Central memory CD8-positive, alpha-beta T cell (primary cell): Measurements from ENCODE around the gene BTBD9.

Experiments used
- ATAC-seq: fragments of 150-1000 bp; cut with Tn5 transposase; replicated peaks from 2 replicates; pipeline ENCODE4 v1.10.0; 2022; ENCODE audit warnings: mild to moderate bottlenecking, moderate FRiP score, moderate number of reproducible peaks; ENCODE audit not compliant: poor library complexity, severe bottlenecking; ENCODE audit errors: extremely low read depth
- DNase-seq, 2 donors: peaks; one replicate each; pipeline ENCODE4 v3.0.0; 2021; ENCODE audit warnings: low spot score in 2 of 2
- H3K27ac Mint-ChIP-seq: one replicate; pipeline ENCODE4 v1.8.0; 2022; ENCODE audit warnings: low read depth, mild to moderate bottlenecking, moderate library complexity, mixed read lengths
- H3K27me3 Mint-ChIP-seq: one replicate; pipeline ENCODE4 v1.8.0; 2022; ENCODE audit warnings: mixed read lengths
- H3K36me3 Mint-ChIP-seq: one replicate; pipeline ENCODE4 v1.8.0; 2022; ENCODE audit warnings: mild to moderate bottlenecking, moderate library complexity, mixed read lengths; ENCODE audit not compliant: insufficient read depth
- H3K4me1 Mint-ChIP-seq: one replicate; pipeline ENCODE4 v1.8.0; 2022; ENCODE audit warnings: mixed read lengths
- H3K4me3 Mint-ChIP-seq: one replicate; pipeline ENCODE4 v1.8.0; 2022; ENCODE audit warnings: mild to moderate bottlenecking, moderate library complexity, mixed read lengths
- H3K9me3 Mint-ChIP-seq: one replicate; pipeline ENCODE4 v1.8.0; 2022; ENCODE audit warnings: mixed read lengths

Gene BTBD9

GRCh38 chr6:38586992-38587391 lies 52.7 kb downstream of the BTBD9 start:
- no peaks in the 10 kb centered on the region for H3K9me3 Mint-ChIP-seq
- H3K27ac Mint-ChIP-seq = no peak overlapping the region
- H3K36me3 Mint-ChIP-seq = peaks cover 21% of the 10 kb centered on the region
- no peaks in the 10 kb centered on the region for H3K27me3 Mint-ChIP-seq
- H3K4me3 Mint-ChIP-seq = no peak overlapping the region
- H3K4me1 Mint-ChIP-seq = no peaks in the 10 kb centered on the region
- ATAC-seq (no peak), DNase-seq (no peak)

- Mint-ChIP-seq H3K27me3 (no peaks in the 10 kb centered on the region), H3K36me3 (peaks cover 26% of the 10 kb centered on the region), H3K9me3 (no peaks in the 10 kb centered on the region), H3K4me1 (no peaks in the 10 kb centered on the region), H3K4me3 (no peak overlapping the region), H3K27ac (no peak overlapping the region)
- ATAC-seq = no peak
- DNase-seq = no peak
Measured at GRCh38 chr6:38584731-38585130, 55.0 kb downstream of the BTBD9 start.

- H3K4me3 Mint-ChIP-seq = no peak overlapping the region
- DNase-seq (no peak), ATAC-seq (no peak)
- no peaks in the 10 kb centered on the region for H3K9me3 Mint-ChIP-seq
- H3K4me1 Mint-ChIP-seq = peaks cover under 1% of the 10 kb centered on the region
- no peaks in the 10 kb centered on the region for H3K27me3 Mint-ChIP-seq
- peaks cover 28% of the 10 kb centered on the region for H3K36me3 Mint-ChIP-seq
- H3K27ac Mint-ChIP-seq = no peak overlapping the region
Measured at GRCh38 chr6:38583523-38583922, 56.2 kb downstream of the BTBD9 start.

DNA sequence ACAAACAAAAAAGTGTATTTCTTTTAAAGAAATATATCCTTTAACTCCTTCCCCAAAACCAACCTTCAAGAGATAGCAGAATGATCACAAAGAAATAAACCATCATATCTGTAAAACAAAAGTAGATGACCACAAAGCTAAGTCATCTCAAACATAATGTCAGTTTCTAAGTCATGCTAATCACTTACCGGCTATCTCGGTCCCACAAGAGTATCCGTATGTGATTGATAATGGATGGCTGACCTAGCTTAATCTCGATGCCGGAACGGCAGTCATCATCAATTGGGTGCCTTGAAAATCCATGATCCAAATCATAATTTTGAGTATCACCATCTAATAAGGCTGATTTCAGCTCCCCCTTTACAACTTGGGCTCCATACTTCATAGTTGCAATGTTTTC lies 59.7 kb downstream of the BTBD9 start:
- H3K27ac Mint-ChIP-seq = no peak overlapping the region
- DNase-seq = no peak
- H3K9me3 Mint-ChIP-seq = no peaks in the 10 kb centered on the region
- no peaks in the 10 kb centered on the region for H3K27me3 Mint-ChIP-seq
- no peak for ATAC-seq
- peaks cover 8% of the 10 kb centered on the region for H3K4me1 Mint-ChIP-seq
- H3K4me3 Mint-ChIP-seq = no peak overlapping the region
- peaks cover 30% of the 10 kb centered on the region for H3K36me3 Mint-ChIP-seq

- Mint-ChIP-seq H3K4me1 (peaks cover 8% of the 10 kb centered on the region), H3K27ac (no peak overlapping the region), H3K27me3 (no peaks in the 10 kb centered on the region), H3K9me3 (no peaks in the 10 kb centered on the region), H3K36me3 (peaks cover 27% of the 10 kb centered on the region), H3K4me3 (no peak overlapping the region)
- no peak for ATAC-seq
- no peak for DNase-seq
Measured at GRCh38 chr6:38579010-38579628, 60.6 kb downstream of the BTBD9 start.

GRCh38 chr6:38578075-38578474 lies 61.7 kb downstream of the BTBD9 start:
- DNase-seq = no peak
- Mint-ChIP-seq H3K9me3 (no peaks in the 10 kb centered on the region), H3K4me1 (peaks cover 14% of the 10 kb centered on the region), H3K36me3 (peaks cover 27% of the 10 kb centered on the region), H3K27me3 (no peaks in the 10 kb centered on the region), H3K27ac (peak overlapping the region; percentile 10), H3K4me3 (no peak overlapping the region)
- ATAC-seq = no peak

DNA sequence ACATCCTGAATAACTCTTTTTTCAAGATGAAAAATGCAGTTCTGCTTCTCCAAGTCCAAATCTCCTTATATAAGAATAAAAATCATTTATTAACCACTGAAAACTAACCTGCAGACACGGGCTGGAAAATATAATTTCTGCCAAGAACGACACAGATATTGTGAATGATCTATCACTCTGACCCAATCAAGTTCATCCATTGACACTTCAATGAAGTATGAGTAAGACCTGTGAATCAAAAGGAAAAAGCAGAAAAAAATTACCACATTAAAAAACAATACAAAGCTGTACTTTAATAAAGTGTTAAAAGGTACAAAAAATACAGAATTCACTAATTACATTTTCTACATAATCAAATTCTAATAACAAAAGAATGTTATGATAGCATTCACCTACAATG lies 62.2 kb downstream of the BTBD9 start:
- H3K9me3 Mint-ChIP-seq = no peaks in the 10 kb centered on the region
- H3K4me3 Mint-ChIP-seq = no peak overlapping the region
- peak overlapping the region; percentile 10 for H3K27ac Mint-ChIP-seq
- no peaks in the 10 kb centered on the region for H3K27me3 Mint-ChIP-seq
- ATAC-seq (no peak), DNase-seq (no peak)
- H3K4me1 Mint-ChIP-seq = peaks cover 15% of the 10 kb centered on the region
- peaks cover 26% of the 10 kb centered on the region for H3K36me3 Mint-ChIP-seq

- H3K4me1 Mint-ChIP-seq = peaks cover 25% of the 10 kb centered on the region
- H3K36me3 Mint-ChIP-seq = peaks cover 13% of the 10 kb centered on the region
- ATAC-seq (no peak), DNase-seq (no peak)
- no peaks in the 10 kb centered on the region for H3K27me3 Mint-ChIP-seq
- no peak overlapping the region for H3K4me3 Mint-ChIP-seq
- H3K9me3 Mint-ChIP-seq = no peaks in the 10 kb centered on the region
- peak overlapping the region; percentile 15 for H3K27ac Mint-ChIP-seq
Measured at GRCh38 chr6:38573801-38574395, 65.8 kb downstream of the BTBD9 start.

DNA sequence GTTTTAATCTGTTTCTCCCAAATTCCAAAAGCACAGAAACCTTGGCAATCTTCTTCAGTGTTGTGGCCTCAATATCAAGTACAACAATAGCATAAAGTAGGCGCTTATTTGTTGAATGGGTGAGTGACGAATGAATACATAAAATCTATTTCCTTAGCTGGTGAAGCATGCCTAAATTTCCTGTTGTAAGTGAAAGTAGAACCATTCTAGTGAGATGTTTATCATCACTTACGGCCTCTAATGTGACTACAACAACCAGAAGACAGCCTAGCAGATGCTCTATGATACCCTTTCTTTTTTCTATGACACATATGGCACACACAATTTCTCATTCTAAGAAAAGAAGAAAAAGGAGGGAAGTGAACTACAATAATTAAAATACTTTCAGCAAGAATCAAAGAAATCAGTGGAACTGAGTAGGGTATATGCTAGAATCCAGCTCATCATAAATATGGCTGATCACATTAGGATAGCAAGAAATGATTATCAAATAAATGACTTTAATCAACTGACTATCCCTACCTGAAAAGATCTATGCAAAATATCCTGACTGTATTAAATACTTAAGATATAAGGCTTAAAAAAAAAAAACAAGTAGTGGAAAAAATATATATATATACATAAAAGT lies 67.4 kb downstream of the BTBD9 start:
- Mint-ChIP-seq H3K4me1 (peaks cover 17% of the 10 kb centered on the region), H3K9me3 (no peaks in the 10 kb centered on the region), H3K27me3 (no peaks in the 10 kb centered on the region), H3K4me3 (peak overlapping the region; percentile 48), H3K27ac (peak overlapping the region; percentile 95), H3K36me3 (peaks cover 9% of the 10 kb centered on the region)
- DNase-seq (no peak), ATAC-seq (peak; percentile 95)

DNA sequence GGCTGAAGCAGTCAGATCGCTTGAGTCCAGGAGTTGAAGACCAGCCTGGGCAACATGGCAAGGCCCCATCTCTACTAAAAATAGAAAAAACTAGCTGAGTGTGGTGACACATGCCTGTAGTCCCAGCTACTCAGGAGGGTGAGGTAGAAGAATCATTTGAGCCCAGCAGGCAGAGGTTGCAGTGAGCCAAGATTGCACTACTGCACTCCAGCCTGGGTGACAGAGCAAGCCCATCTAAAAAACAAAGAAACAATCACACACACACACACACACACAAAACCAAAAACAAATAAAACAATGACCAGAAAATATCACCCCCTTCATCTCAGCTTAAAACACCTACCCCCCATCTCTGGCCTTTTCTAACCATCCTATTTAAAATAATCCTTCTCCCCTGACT lies 68.0 kb downstream of the BTBD9 start:
- DNase-seq (no peak), ATAC-seq (peak; percentile 25)
- Mint-ChIP-seq H3K9me3 (no peaks in the 10 kb centered on the region), H3K27ac (peak overlapping the region; percentile 95), H3K36me3 (peaks cover 9% of the 10 kb centered on the region), H3K27me3 (no peaks in the 10 kb centered on the region), H3K4me3 (peak overlapping the region; percentile 48), H3K4me1 (peaks cover 17% of the 10 kb centered on the region)

DNA sequence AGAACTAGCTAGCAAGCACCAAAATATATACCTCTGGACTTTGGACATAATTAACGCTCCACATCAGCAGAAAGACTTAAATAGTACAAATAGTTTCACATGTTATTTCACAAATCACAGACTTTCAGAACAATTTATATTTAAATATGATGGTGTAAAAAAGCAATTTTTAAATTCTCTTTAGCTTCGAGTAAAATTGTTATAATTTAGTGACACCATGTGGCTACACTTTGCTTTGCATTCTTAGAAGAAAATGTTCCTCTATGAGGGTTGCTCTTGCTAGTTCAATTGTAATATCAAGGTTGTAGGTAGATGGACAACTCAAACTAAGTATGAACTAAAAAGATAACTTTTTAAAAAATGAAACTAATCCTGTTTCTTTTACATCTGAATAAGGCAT lies 69.0 kb downstream of the BTBD9 start:
- Mint-ChIP-seq H3K27ac (no peak overlapping the region), H3K27me3 (no peaks in the 10 kb centered on the region), H3K4me3 (no peak overlapping the region), H3K9me3 (no peaks in the 10 kb centered on the region), H3K4me1 (peaks cover 17% of the 10 kb centered on the region), H3K36me3 (peaks cover 5% of the 10 kb centered on the region)
- DNase-seq = no peak
- no peak for ATAC-seq

- no peak for ATAC-seq
- Mint-ChIP-seq H3K27me3 (no peaks in the 10 kb centered on the region), H3K9me3 (no peaks in the 10 kb centered on the region), H3K27ac (no peak overlapping the region), H3K36me3 (peaks cover 12% of the 10 kb centered on the region), H3K4me3 (no peak overlapping the region), H3K4me1 (peaks cover 21% of the 10 kb centered on the region)
- no peak for DNase-seq
Measured at GRCh38 chr6:38567436-38567835, 72.3 kb downstream of the BTBD9 start.
